Measurements from ENCODE around the gene PYURF.

Gene PYURF

GRCh38 chr4:88497859-88498409, 25.6 kb downstream of the PYURF start:
- no peak overlapping the region for H3K9ac ChIP-seq (ENCODE audit: low read length)
- H3K4me3 ChIP-seq (ENCODE audit: low read length), result no peak overlapping the region
- H3K36me3 ChIP-seq (ENCODE audit: control insufficient read depth, insufficient read depth, low read length, severe bottlenecking), result no peaks in the 10 kb centered on the region
- no peaks in the 10 kb centered on the region for H3K4me1 ChIP-seq (ENCODE audit: control insufficient read depth, insufficient read depth, low read length)
- no peaks in the 10 kb centered on the region for H3K27me3 ChIP-seq (replicated peaks; ENCODE audit: control insufficient read depth, insufficient read depth, low read length)
- H3K9me3 ChIP-seq (ENCODE audit: control insufficient read depth, low read length), result no peaks in the 10 kb centered on the region
- no peak for DNase-seq (ENCODE audit: low read depth)

GRCh38 chr4:88489100-88489761, 34.3 kb downstream of the PYURF start:
- no peak overlapping the region for H3K4me3 ChIP-seq (ENCODE audit: low read length)
- H3K4me1 ChIP-seq (ENCODE audit: control insufficient read depth, insufficient read depth, low read length), result no peaks in the 10 kb centered on the region
- no peak overlapping the region for H3K9ac ChIP-seq (ENCODE audit: low read length)
- no peaks in the 10 kb centered on the region for H3K36me3 ChIP-seq (ENCODE audit: control insufficient read depth, insufficient read depth, low read length, severe bottlenecking)
- no peak for DNase-seq (ENCODE audit: low read depth)
- H3K27me3 ChIP-seq (replicated peaks; ENCODE audit: control insufficient read depth, insufficient read depth, low read length), result no peaks in the 10 kb centered on the region
- no peaks in the 10 kb centered on the region for H3K9me3 ChIP-seq (ENCODE audit: control insufficient read depth, low read length)

GRCh38 chr4:88481537-88481936, 42.0 kb downstream of the PYURF start:
- H3K4me1 ChIP-seq (ENCODE audit: control insufficient read depth, insufficient read depth, low read length), result no peaks in the 10 kb centered on the region
- H3K4me3 ChIP-seq (ENCODE audit: low read length), result no peak overlapping the region
- H3K36me3 ChIP-seq (ENCODE audit: control insufficient read depth, insufficient read depth, low read length, severe bottlenecking), result no peaks in the 10 kb centered on the region
- H3K27me3 ChIP-seq (replicated peaks; ENCODE audit: control insufficient read depth, insufficient read depth, low read length), result no peaks in the 10 kb centered on the region
- no peak overlapping the region for H3K9ac ChIP-seq (ENCODE audit: low read length)
- H3K9me3 ChIP-seq (ENCODE audit: control insufficient read depth, low read length), result no peaks in the 10 kb centered on the region
- no peak for DNase-seq (ENCODE audit: low read depth)

GRCh38 chr4:88478247-88478646, 45.3 kb downstream of the PYURF start:
- Histone ChIP-seq H3K36me3 (ENCODE audit: control insufficient read depth, insufficient read depth, low read length, severe bottlenecking) (no peaks in the 10 kb centered on the region), H3K9ac (ENCODE audit: low read length) (no peak overlapping the region), H3K4me1 (ENCODE audit: control insufficient read depth, insufficient read depth, low read length) (no peaks in the 10 kb centered on the region), H3K4me3 (ENCODE audit: low read length) (no peak overlapping the region), H3K27me3 (replicated peaks; ENCODE audit: control insufficient read depth, insufficient read depth, low read length) (no peaks in the 10 kb centered on the region), H3K9me3 (ENCODE audit: control insufficient read depth, low read length) (no peaks in the 10 kb centered on the region)
- no peak for DNase-seq (ENCODE audit: low read depth)

- Histone ChIP-seq H3K27me3 (replicated peaks; ENCODE audit: control insufficient read depth, insufficient read depth, low read length) (no peaks in the 10 kb centered on the region), H3K36me3 (ENCODE audit: control insufficient read depth, insufficient read depth, low read length, severe bottlenecking) (no peaks in the 10 kb centered on the region), H3K4me1 (ENCODE audit: control insufficient read depth, insufficient read depth, low read length) (no peaks in the 10 kb centered on the region), H3K4me3 (ENCODE audit: low read length) (no peak overlapping the region), H3K9ac (ENCODE audit: low read length) (no peak overlapping the region), H3K9me3 (ENCODE audit: control insufficient read depth, low read length) (no peaks in the 10 kb centered on the region)
- no peak for DNase-seq (ENCODE audit: low read depth)
Measured at GRCh38 chr4:88477229-88477860, 46.2 kb downstream of the PYURF start.

Data from adipocyte (in vitro differentiated cells).